ENCODE data around the gene TPSAB1.
"Not testable (repeated sequence)": the region's sequence is repeated elsewhere in the genome, so short reads cannot be mapped to it uniquely, and the experiment has no call there.

The TPSAB1 gene

DNA sequence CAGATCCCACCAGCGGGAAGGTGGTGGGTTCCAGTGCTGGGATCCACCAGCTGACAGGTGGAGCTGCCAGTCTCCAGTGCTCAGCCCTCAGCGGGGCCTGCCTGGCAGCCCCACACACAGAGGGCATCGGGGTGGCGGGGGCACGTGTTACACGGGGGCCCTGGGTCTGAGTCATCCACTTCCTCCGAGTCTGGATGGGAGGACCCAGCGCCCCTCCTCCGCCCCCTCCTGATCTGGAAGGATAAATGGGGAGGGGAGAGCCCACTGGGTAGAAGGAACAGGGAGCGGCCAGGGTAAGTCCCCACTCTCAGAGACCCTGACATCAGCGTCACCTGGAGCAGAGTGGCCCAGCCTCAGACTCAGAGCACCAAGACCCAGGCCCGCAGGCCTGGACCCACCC, at the start of gene TPSAB1:
Gene TPSAB1, plus strand, starts transcription at position 270 of the 400 bp plus-strand sequence. CDS start 234 bp downstream, outside the sequence.
- not testable (repeated sequence) for DNase-seq (ENCODE audit: low read depth)

GRCh38 chr16:1190789-1191188, 49.7 kb upstream of the TPSAB1 start:
- not testable (repeated sequence) for DNase-seq (ENCODE audit: low read depth)

DNA sequence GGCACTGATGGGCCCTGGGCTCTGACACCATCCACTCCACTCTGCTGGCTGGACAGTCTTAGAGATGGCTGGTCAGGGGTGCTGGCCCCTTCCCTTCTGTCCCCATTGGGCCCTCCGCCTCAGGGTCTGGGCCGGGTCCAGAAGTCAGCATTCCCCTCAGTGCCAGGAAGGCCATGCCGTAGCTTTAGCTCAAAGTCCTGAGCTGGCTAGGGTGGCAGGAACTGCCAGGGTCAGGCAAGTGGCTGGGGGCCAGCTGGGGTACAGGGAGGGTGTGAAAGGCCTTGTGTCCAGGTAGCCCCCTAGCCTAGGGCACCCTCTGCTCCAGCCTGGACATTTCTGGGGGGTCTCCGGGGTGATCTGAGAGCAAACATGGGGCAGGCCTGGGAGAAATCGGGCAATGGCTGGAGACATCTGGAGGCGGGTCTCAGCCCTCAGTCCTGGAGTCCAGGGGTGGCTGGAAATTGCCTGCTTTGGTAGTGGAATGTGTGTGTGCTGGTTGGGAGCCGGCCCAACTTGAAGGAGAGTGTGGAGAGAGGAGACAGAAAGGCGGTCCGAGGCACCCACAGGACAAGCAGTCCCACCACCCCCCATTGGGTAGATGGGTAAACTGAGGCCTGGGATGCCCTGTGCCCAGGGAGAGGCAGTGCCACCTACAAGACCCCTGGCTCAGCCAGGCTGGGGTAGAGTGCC, 48.0 kb upstream of the TPSAB1 start:
- no peak for DNase-seq (ENCODE audit: low read depth)

- DNase-seq (ENCODE audit: low read depth): no peak
Observed at GRCh38 chr16:1193143-1193824, 47.2 kb upstream of the TPSAB1 start.

- no peak for DNase-seq (ENCODE audit: low read depth)
Observed at GRCh38 chr16:1193825-1194581, 46.5 kb upstream of the TPSAB1 start.

GRCh38 chr16:1194665-1195392, 45.7 kb upstream of the TPSAB1 start:
- no peak for DNase-seq (ENCODE audit: low read depth)

- DNase-seq (ENCODE audit: low read depth): no peak
Observed at GRCh38 chr16:1195393-1195666, 45.2 kb upstream of the TPSAB1 start.

GRCh38 chr16:1196494-1196893, 44.0 kb upstream of the TPSAB1 start:
- DNase-seq (ENCODE audit: low read depth): no peak

DNA sequence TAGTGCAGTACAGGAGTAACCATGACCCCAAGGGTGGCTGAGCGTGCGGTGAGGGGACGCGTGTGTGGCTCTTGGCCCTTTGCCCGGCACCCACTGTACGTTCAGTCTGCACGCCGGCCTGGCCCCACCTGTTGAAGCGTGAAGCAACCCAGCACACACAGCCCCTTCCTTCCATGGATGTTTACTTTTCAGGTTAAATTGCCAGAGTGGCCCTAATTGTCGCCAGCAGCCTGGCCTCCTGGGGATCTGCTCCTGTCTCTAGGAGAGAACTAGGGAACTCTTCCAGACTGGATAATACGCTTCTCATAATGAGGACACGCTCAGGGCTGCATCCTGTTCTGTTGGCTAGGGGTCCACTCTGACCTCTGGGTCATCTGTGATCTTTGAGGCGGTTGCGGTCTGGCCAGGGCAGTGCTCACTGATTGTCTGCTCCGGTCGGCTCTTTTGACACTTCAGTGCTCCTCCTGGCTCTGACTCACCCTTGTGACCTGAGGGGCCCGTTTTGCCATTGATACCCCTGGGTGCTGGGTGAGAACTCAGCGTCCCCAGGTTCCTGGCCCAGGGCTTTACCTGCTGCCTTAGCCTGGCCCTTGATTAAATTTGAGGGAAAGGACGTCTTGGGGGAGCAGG, 43.2 kb upstream of the TPSAB1 start:
- DNase-seq (ENCODE audit: low read depth): no peak

- no peak for DNase-seq (ENCODE audit: low read depth)
Observed at GRCh38 chr16:1198194-1198593, 42.3 kb upstream of the TPSAB1 start.

- not testable (repeated sequence) for DNase-seq (ENCODE audit: low read depth)
Observed at GRCh38 chr16:1198671-1199346, 41.7 kb upstream of the TPSAB1 start.

DNA sequence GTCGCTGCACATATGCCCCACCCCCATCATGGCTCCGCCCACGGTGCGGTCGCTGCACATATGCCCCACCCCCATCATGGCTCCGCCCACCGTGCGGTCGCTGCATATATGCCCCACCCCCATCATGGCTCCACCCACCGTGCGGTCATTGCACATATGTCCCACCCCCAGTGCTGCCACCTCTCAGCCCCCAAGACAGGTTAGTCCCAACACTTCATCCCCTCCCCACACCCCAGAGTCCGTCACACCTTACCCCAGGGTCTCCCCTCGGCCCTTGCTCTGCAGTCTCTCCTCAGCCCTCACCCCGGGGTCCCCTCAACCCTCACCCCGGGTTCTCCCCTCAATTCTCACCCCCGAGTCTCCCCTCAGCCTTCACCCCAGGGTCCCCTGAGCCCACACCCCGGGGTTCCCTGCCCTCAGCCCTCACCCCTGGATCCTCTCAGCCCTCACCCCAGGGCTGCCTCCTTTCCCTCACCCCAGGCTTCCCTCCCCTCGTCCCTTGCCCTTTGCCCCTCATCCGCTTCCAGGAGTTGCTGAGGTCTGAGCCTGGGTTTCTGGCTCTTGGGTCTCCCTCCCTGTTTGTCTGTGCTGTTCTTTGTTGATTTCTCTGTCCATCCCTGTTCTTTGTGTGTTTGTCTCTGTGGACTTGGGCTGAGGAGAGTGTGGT, 41.0 kb upstream of the TPSAB1 start:
- DNase-seq (ENCODE audit: low read depth): no peak

DNA sequence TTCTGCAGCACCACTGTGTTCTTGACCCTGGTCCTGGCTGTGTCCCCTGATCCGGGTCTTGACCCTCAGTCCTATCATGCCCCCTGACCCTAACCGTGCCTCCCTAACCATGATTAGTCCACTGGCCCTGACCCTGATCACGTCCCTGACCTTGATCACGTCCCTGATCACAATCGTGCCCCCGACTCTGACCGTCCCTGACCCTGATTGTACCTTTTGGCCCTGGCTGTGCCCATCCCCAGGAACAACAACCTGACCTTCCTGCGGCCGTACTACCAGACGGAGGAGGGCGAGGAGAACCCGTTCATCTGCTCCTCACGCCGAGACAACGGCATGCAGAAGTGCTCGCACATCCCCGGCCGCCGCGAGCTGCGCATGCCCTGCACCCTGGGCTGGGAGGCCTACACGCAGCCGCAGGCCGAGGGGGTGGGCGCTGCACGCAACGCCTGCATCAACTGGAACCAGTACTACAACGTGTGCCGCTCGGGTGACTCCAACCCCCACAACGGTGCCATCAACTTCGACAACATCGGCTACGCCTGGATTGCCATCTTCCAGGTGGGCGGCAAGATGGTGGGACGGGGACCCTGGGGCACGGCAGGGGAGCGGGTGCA, 40.4 kb upstream of the TPSAB1 start:
- no peak for DNase-seq (ENCODE audit: low read depth)

DNA sequence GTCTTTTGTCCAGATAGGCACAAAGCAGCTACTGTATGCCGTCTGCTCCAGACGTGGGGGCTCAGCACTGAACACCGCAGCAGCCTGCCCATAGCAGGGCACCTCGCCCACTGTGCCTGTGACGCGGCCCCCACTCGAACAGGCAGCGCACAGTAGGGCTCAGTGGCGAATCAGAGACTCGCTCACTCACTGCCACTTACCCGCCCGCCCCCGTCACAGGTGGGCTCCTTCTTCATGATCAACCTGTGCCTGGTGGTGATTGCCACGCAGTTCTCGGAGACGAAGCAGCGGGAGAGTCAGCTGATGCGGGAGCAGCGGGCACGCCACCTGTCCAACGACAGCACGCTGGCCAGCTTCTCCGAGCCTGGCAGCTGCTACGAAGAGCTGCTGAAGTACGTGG, 39.1 kb upstream of the TPSAB1 start:
- no peak for DNase-seq (ENCODE audit: low read depth)

DNA sequence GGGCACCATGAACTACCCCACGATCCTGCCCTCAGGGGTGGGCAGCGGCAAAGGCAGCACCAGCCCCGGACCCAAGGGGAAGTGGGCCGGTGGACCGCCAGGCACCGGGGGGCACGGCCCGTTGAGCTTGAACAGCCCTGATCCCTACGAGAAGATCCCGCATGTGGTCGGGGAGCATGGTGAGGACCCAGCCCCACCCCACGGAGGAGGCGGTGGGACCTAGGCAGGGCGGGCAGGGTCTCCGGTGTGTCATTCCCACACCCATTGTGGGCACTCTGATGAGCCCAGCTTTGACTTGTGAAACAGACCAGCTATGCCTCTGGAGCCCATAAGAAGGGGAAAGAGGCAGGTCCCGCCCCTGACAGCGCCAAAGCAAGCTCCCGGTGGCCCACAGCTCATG, 38.2 kb upstream of the TPSAB1 start:
- no peak for DNase-seq (ENCODE audit: low read depth)

DNA sequence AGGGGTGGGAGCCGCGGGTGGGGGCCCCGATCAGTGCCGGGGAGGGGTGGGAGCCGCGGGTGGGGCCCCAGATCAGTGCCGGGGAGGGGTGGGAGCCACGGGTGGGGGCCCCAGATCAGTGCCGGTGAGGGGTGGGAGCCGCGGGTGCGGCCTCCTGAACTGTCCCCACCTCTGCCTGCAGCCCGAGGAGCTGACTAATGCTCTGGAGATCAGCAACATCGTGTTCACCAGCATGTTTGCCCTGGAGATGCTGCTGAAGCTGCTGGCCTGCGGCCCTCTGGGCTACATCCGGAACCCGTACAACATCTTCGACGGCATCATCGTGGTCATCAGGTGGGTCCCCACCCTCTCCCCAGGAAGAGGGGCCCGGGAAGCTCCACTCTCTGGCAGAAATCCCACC, 35.6 kb upstream of the TPSAB1 start:
- no peak for DNase-seq (ENCODE audit: low read depth)

GRCh38 chr16:1206326-1206725, 34.2 kb upstream of the TPSAB1 start:
- no peak for DNase-seq (ENCODE audit: low read depth)

DNA sequence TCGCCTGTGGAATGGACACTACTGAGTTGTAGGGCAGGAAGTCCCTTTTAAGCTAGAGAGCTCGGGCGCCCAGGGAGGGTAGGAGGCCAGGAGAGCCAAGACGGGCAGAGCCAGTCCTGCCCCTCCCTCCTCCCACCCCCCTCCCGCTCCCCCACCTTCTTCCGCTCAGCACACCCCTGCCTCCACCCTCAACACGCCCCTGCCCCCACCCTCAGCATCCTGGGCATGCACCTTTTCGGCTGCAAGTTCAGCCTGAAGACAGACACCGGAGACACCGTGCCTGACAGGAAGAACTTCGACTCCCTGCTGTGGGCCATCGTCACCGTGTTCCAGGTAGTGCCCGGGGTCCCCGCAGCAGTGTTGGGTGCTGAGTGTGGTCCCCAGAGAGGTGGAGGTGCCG, 33.7 kb upstream of the TPSAB1 start:
- no peak for DNase-seq (ENCODE audit: low read depth)

DNA sequence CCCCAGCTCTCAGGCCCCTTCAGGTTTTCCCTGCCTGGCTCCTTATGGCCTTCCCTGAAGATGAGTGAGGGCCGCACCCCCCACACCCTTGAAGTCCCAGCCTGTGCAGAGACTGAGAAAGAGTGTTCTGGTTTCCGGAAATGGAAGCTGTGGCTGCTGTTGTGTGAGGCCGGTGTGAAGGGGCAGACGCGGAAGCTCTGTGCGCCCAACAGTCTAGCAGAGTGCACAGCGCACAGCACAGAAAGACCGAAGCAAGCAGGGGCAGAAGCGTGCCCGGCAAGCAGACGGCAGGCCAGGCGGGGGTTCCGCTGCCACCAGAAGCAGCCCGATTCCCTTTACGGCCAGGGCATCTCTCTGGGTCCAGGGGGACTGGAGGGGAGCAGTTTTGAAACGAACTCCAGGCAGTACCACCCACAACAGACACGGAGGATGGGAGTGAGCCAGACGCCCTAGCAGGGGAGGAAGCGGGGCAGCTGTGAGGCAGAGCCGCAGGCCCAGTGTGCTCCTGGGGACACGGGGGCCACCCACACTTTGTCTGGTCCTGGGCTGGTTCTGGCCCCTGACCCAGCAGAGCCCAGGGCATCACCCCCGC, 32.2 kb upstream of the TPSAB1 start:
- DNase-seq (ENCODE audit: low read depth): no peak

- no peak for DNase-seq (ENCODE audit: low read depth)
Observed at GRCh38 chr16:1209081-1209480, 31.4 kb upstream of the TPSAB1 start.

Measured in iris pigment epithelial cell (primary cell).